Kidney (tissue), 14 donors: ENCODE data around the gene CFAP70. TPM values are rescaled to one million over a fixed set of nuclear protein-coding genes. Genes with fewer than 3 reads are reported as not detected.

Experiments
- DNase-seq, 5 donors: peaks; one replicate each; pipeline ENCODE4 v3.0.0-alpha.2; 2013 to 2020
- FAIRE-seq: peaks from 2 replicates; lab custom pipeline; 2012; peaks lifted over from hg19 to GRCh38; lab: Jason Lieb, UNC
- H3K27ac ChIP-seq, 2 donors: one replicate each; pipeline ENCODE4 v1.7.0; 2013; ENCODE audit warnings: low read depth in 2 of 2, low read length in 2 of 2, inconsistent platforms in 1 of 2
- H3K27me3 ChIP-seq: one replicate; pipeline ENCODE4 v1.7.1; 2013; ENCODE audit warnings: low read length, inconsistent platforms; ENCODE audit not compliant: control insufficient read depth, insufficient read depth
- H3K36me3 ChIP-seq, 3 donors: one replicate each; pipeline versions ENCODE4 v1.7.0 to v1.7.1; 2013; ENCODE audit warnings: low read length in 3 of 3, control low read depth in 1 of 3, inconsistent platforms in 1 of 3; ENCODE audit not compliant: insufficient read depth in 3 of 3, control insufficient read depth in 2 of 3
- H3K4me1 ChIP-seq, 3 donors: one replicate each; pipeline versions ENCODE4 v1.7.0 to v1.7.1; 2013; ENCODE audit warnings: low read length in 3 of 3, inconsistent platforms in 1 of 3, low read depth in 1 of 3; ENCODE audit not compliant: control insufficient read depth in 2 of 3, insufficient read depth in 2 of 3
- H3K4me3 ChIP-seq, 3 donors: one replicate each; pipeline versions ENCODE4 v1.7.0 to v1.8.1; 2013; ENCODE audit warnings: low read length in 3 of 3, control low read depth in 1 of 3, inconsistent platforms in 1 of 3
- H3K9ac ChIP-seq, 3 donors: one replicate each; pipeline versions ENCODE4 v1.7.0 to v1.7.1; 2013; ENCODE audit warnings: low read length in 3 of 3, control low read depth in 1 of 3, inconsistent platforms in 1 of 3
- H3K9me3 ChIP-seq, 3 donors: one replicate each; pipeline versions ENCODE4 v1.7.0 to v1.7.1; 2013; ENCODE audit warnings: low read length in 3 of 3, control low read depth in 1 of 3, inconsistent platforms in 1 of 3; ENCODE audit not compliant: control insufficient read depth in 2 of 3, insufficient read depth in 1 of 3
- CTCF ChIP-seq: IDR thresholded peaks from 3 replicates; pipeline ENCODE4 v1.5.1; 2012; ENCODE audit warnings: mild to moderate bottlenecking, moderate library complexity, borderline replicate concordance; ENCODE audit not compliant: insufficient read depth; ENCODE audit errors: extremely low read depth
- intact Hi-C: fragments of 100-400 bp; cut with DNase I; formaldehyde crosslinking; loops from one replicate; pipeline ENCODE4 v1.11.1; 2022
- polyA plus RNA-seq: library from polyadenylated mRNA; stranded (reverse); fragments of 350-450 nt; fragmentation: Illumina TruSeq; extraction: RNeasy Lipid Tissue Mini Kit (QIAGEN cat#74804); gene quantifications from one replicate; pipeline ENCODE4 v1.2.3, GENCODE V29; 2014; ENCODE audit warnings: low read depth, low replicate concordance; ENCODE audit not compliant: insufficient read depth
- total RNA-seq: library from RNA; stranded (reverse); fragmentation: NEBNext Ultra II Directional; extraction: Animal tissue kit (Norgen Biotek cat#: 25700); gene quantifications from one replicate; pipeline ENCODE4 v1.2.1, GENCODE V29; 2021
- donor health status: control.
- donor health status: control.
- donor health status: control.
- donor health status: control.
- donor health status: control.
- donor health status: DM: yes; HTN: yes; CAD: no.
- donor health status: Normal renal cell carcinoma (clear cell type).

Gene CFAP70
- total and polyA plus RNA-seq, 2 donors from 2014 or later = 6.0 to 8.7 TPM

DNA sequence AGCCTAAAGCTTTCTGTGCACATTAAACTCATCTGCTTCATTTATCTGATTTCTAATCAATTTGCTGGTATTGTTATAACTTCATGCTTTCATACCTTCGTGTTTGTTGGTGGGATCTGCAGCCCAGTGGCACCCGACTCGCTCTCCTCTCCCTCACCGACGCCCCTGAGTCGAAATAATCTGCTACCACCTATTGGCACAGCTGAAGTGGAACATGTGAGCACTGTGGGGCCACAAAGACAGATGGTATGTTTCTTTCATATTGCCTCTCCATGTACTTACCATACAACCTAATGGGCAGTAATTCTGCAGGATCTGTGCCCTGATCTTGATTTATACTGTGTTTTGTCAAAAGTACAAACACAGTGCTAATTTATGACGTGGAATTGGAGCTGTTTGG, 124.0 kb downstream of the CFAP70 start:
- no peaks in the 10 kb centered on the region for H3K4me1 ChIP-seq
- DNase-seq (no peak), FAIRE-seq (no peak)
- TF ChIP-seq CTCF = no peak
- intact Hi-C loops = no loop called here
- no peak overlapping the region for H3K9ac ChIP-seq
- H3K9me3 ChIP-seq = no peaks in the 10 kb centered on the region
- H3K27ac ChIP-seq = no peak overlapping the region
- no peaks in the 10 kb centered on the region for H3K27me3 ChIP-seq
- no peak overlapping the region for H3K4me3 ChIP-seq
- peaks cover 4 to 41% (median 6%) of the 10 kb centered on the region in 3 donors for H3K36me3 ChIP-seq

DNA sequence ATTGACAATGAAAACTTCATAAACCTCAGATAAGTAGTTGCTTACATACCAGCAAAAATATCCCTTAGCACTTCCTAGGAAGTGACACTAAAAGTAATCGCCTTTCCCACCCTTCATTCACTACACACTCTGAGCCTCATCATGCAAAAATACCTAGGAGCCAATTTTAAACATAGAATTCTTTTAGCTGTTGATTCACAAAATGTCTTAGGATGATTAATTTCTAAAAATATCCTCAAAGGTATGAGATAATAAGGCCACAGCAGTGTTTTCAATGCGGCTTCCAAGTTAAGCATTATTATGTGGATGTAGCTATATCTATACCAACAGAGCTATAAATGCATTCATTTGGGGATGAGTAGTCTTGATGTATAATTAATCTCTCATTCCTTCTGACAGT, 124.8 kb downstream of the CFAP70 start:
- H3K9me3 ChIP-seq = no peaks in the 10 kb centered on the region
- no peak overlapping the region for H3K27ac ChIP-seq
- H3K9ac ChIP-seq = no peak overlapping the region
- peaks cover 2 to 37% (median 8%) of the 10 kb centered on the region in 3 donors for H3K36me3 ChIP-seq
- no peaks in the 10 kb centered on the region for H3K4me1 ChIP-seq
- DNase-seq = no peak
- no peaks in the 10 kb centered on the region for H3K27me3 ChIP-seq
- no peak for FAIRE-seq
- no peak overlapping the region for H3K4me3 ChIP-seq
- intact Hi-C loops = no loop called here
- no peak for TF ChIP-seq CTCF

GRCh38 chr10:73232887-73233286, 125.8 kb downstream of the CFAP70 start:
- H3K27me3 ChIP-seq = no peaks in the 10 kb centered on the region
- H3K4me3 ChIP-seq = no peak overlapping the region
- no peak overlapping the region for H3K9ac ChIP-seq
- FAIRE-seq = no peak
- no peak for DNase-seq
- no peak for TF ChIP-seq CTCF
- H3K27ac ChIP-seq = no peak overlapping the region
- no peaks in the 10 kb centered on the region for H3K4me1 ChIP-seq
- peaks cover 2 to 42% (median 8%) of the 10 kb centered on the region in 3 donors for H3K36me3 ChIP-seq
- intact Hi-C loops = no loop called here
- no peaks in the 10 kb centered on the region for H3K9me3 ChIP-seq

DNA sequence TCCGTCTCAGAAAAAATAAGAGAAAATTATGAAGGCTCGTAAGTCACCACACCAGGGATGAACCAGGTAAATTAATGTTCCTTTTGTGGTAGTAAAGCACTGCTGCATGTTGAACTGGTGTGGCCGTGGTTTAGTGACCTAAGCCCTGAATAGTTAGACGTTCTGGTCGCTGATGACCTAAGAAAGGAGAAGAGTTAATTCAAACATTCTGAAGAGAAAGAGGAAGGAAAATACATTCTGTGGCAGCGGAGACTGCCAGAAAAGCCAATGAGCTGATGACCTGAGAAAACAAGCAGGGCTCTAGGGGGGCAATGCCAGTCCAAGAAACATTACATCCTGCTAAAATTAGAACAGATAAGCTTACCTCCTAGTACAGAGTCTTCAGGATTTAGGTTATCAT, 129.1 kb downstream of the CFAP70 start:
- Histone ChIP-seq H3K9me3 (no peaks in the 10 kb centered on the region), H3K4me3 (no peak overlapping the region), H3K27ac (no peak overlapping the region), H3K36me3 (peaks cover 4 to 37% (median 8%) of the 10 kb centered on the region in 3 donors), H3K27me3 (no peaks in the 10 kb centered on the region), H3K4me1 (no peaks in the 10 kb centered on the region), H3K9ac (no peak overlapping the region)
- intact Hi-C loops = no loop called here
- TF ChIP-seq CTCF = no peak
- no peak for FAIRE-seq
- DNase-seq = no peak
